ENCODE data around the gene ACAD8.

Gene ACAD8

GRCh38 chr11:134240592-134240991, 12.8 kb upstream of the ACAD8 start:
- no peak for TF ChIP-seq CTCF (IDR thresholded peaks at IDR 0.05; ENCODE audit: low read depth, low read length)
- DNase-seq (ENCODE audit: extremely low read depth, low read depth) = no peak

DNA sequence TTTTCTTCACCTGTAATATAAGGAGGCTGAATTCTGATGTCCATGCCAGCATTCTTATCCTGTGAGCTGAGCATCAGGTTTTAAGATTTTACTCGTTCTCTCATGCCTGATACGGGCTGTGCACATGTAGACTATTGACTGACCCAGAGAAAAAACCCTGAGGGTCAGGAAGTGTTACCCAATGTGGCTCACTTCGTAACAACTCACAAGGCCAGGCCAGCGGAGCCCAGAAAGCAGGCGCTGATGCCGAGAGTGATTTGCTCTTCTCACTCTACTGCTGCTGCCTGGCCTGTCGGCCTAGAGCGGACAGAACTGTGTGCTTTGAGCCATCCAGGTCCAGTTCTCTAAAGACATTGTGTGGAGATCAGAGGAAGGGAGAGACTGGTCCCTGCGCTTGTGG, 11.0 kb upstream of the ACAD8 start:
- TF ChIP-seq CTCF (IDR thresholded peaks at IDR 0.05; ENCODE audit: low read depth, low read length) = no peak
- no peak for DNase-seq (ENCODE audit: extremely low read depth, low read depth)

DNA sequence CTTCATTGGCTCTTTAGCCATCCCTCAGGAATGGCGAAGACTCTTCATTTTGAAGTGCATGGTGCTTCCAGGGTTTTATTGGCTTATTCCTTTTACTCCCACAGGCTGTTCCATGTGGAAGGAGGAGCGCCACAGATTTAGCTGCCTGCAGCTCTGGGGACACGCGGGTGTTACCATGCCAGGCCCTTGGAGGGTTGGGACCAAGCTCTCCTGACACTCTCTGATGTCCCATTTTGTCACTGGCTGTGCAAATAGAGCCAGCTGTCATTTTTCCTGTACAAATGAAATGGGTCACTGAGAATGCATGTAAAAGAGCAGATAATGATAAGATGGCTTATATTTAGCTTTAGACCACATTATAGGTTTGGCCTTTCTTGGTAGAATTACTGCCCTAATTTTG, 9.5 kb upstream of the ACAD8 start:
- TF ChIP-seq CTCF (IDR thresholded peaks at IDR 0.05; ENCODE audit: low read depth, low read length) = no peak
- no peak for DNase-seq (ENCODE audit: extremely low read depth, low read depth)

GRCh38 chr11:134244593-134244992, 8.8 kb upstream of the ACAD8 start:
- DNase-seq (ENCODE audit: extremely low read depth, low read depth) = no peak
- TF ChIP-seq CTCF (IDR thresholded peaks at IDR 0.05; ENCODE audit: low read depth, low read length) = peak; percentile 36

GRCh38 chr11:134245434-134245833, 7.9 kb upstream of the ACAD8 start:
- TF ChIP-seq CTCF (IDR thresholded peaks at IDR 0.05; ENCODE audit: low read depth, low read length) = no peak
- no peak for DNase-seq (ENCODE audit: extremely low read depth, low read depth)

DNA sequence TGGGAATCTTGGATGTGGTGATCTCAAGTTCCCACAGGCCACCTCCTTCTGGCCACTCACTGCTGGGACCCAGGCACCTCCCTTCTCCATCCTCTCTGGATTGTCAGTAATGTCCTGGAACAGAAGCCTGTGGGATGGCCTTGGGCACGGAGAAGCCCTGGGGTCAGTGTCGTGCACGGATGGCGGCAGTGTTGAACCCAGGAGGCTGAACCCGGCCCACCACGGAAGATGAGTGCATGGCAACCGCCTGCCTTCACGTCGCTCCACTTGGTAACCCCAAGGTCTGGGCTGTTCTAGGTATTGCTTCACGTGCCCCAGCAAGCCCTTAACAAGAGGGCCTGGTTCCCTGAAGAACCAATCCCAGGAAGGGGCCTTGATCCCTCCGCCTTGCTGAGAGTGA, 7.3 kb upstream of the ACAD8 start:
- TF ChIP-seq CTCF (IDR thresholded peaks at IDR 0.05; ENCODE audit: low read depth, low read length) = no peak
- no peak for DNase-seq (ENCODE audit: extremely low read depth, low read depth)

DNA sequence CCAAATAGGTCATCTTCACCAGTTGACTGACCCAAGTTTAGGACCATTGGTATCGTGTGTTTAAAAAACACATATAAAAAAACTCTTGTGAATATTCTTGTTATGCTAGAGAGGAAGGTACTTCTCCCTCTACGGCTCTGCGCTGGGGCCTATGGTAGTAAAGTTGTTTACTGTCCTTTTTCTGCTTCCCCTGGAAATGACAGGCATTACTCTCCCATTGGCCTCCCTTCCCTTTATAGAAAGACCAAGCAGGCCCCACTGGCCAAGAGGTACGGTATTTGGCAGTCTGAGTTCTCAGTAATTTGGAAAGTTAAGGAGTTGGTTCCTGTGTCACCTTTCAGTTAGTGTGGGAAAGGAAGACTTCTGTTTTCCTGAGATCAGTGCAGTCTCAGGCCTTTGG, 6.7 kb upstream of the ACAD8 start:
- no peak for DNase-seq (ENCODE audit: extremely low read depth, low read depth)
- no peak for TF ChIP-seq CTCF (IDR thresholded peaks at IDR 0.05; ENCODE audit: low read depth, low read length)
